Kidney (tissue), 14 donors: ENCODE results near the gene PHLDB3. TPM values are rescaled to one million over a fixed set of nuclear protein-coding genes. Genes with fewer than 3 reads are reported as not detected.

ENCODE experiments used
- DNase-seq, 5 donors: peaks; one replicate each; pipeline ENCODE4 v3.0.0-alpha.2; 2013 to 2020
- FAIRE-seq: peaks from 2 replicates; lab custom pipeline; 2012; peaks lifted over from hg19 to GRCh38; lab: Jason Lieb, UNC
- H3K27ac ChIP-seq, 2 donors: one replicate each; pipeline ENCODE4 v1.7.0; 2013; ENCODE audit warnings: low read depth in 2 of 2, low read length in 2 of 2, inconsistent platforms in 1 of 2
- H3K27me3 ChIP-seq: one replicate; pipeline ENCODE4 v1.7.1; 2013; ENCODE audit warnings: low read length, inconsistent platforms; ENCODE audit not compliant: control insufficient read depth, insufficient read depth
- H3K36me3 ChIP-seq, 3 donors: one replicate each; pipeline versions ENCODE4 v1.7.0 to v1.7.1; 2013; ENCODE audit warnings: low read length in 3 of 3, control low read depth in 1 of 3, inconsistent platforms in 1 of 3; ENCODE audit not compliant: insufficient read depth in 3 of 3, control insufficient read depth in 2 of 3
- H3K4me1 ChIP-seq, 3 donors: one replicate each; pipeline versions ENCODE4 v1.7.0 to v1.7.1; 2013; ENCODE audit warnings: low read length in 3 of 3, inconsistent platforms in 1 of 3, low read depth in 1 of 3; ENCODE audit not compliant: control insufficient read depth in 2 of 3, insufficient read depth in 2 of 3
- H3K4me3 ChIP-seq, 3 donors: one replicate each; pipeline versions ENCODE4 v1.7.0 to v1.8.1; 2013; ENCODE audit warnings: low read length in 3 of 3, control low read depth in 1 of 3, inconsistent platforms in 1 of 3
- H3K9ac ChIP-seq, 3 donors: one replicate each; pipeline versions ENCODE4 v1.7.0 to v1.7.1; 2013; ENCODE audit warnings: low read length in 3 of 3, control low read depth in 1 of 3, inconsistent platforms in 1 of 3
- H3K9me3 ChIP-seq, 3 donors: one replicate each; pipeline versions ENCODE4 v1.7.0 to v1.7.1; 2013; ENCODE audit warnings: low read length in 3 of 3, control low read depth in 1 of 3, inconsistent platforms in 1 of 3; ENCODE audit not compliant: control insufficient read depth in 2 of 3, insufficient read depth in 1 of 3
- intact Hi-C: fragments of 100-400 bp; cut with DNase I; formaldehyde crosslinking; loops from one replicate; pipeline ENCODE4 v1.11.1; 2022
- polyA plus RNA-seq: library from polyadenylated mRNA; stranded (reverse); fragments of 350-450 nt; fragmentation: Illumina TruSeq; extraction: RNeasy Lipid Tissue Mini Kit (QIAGEN cat#74804); gene quantifications from one replicate; pipeline ENCODE4 v1.2.3, GENCODE V29; 2014; ENCODE audit warnings: low read depth, low replicate concordance; ENCODE audit not compliant: insufficient read depth
- total RNA-seq: library from RNA; stranded (reverse); fragmentation: NEBNext Ultra II Directional; extraction: Animal tissue kit (Norgen Biotek cat#: 25700); gene quantifications from one replicate; pipeline ENCODE4 v1.2.1, GENCODE V29; 2021
- TF ChIP-seq, protein P1 (sequence below): IDR thresholded peaks from 3 replicates; pipeline ENCODE4 v1.5.1; 2012; ENCODE audit warnings: mild to moderate bottlenecking, moderate library complexity, borderline replicate concordance; ENCODE audit not compliant: insufficient read depth; ENCODE audit errors: extremely low read depth
- donor health status: control.
- donor health status: control.
- donor health status: control.
- donor health status: control.
- donor health status: control.
- donor health status: DM: yes; HTN: yes; CAD: no.
- donor health status: Normal renal cell carcinoma (clear cell type).

Gene PHLDB3
- total and polyA plus RNA-seq, 2 donors from 2014 or later, result 8.2 to 10.8 TPM

- Histone ChIP-seq H3K4me3 (no peak overlapping the region), H3K27ac (no peak overlapping the region), H3K9me3 (no peaks in the 10 kb centered on the region), H3K36me3 (peaks cover 2 to 12% (median 5%) of the 10 kb centered on the region in 3 donors), H3K9ac (no peak overlapping the region), H3K27me3 (peaks cover 3% of the 10 kb centered on the region), H3K4me1 (peaks cover 0 to 13% (median 3%) of the 10 kb centered on the region in 3 donors)
- TF ChIP-seq, protein P1, sequence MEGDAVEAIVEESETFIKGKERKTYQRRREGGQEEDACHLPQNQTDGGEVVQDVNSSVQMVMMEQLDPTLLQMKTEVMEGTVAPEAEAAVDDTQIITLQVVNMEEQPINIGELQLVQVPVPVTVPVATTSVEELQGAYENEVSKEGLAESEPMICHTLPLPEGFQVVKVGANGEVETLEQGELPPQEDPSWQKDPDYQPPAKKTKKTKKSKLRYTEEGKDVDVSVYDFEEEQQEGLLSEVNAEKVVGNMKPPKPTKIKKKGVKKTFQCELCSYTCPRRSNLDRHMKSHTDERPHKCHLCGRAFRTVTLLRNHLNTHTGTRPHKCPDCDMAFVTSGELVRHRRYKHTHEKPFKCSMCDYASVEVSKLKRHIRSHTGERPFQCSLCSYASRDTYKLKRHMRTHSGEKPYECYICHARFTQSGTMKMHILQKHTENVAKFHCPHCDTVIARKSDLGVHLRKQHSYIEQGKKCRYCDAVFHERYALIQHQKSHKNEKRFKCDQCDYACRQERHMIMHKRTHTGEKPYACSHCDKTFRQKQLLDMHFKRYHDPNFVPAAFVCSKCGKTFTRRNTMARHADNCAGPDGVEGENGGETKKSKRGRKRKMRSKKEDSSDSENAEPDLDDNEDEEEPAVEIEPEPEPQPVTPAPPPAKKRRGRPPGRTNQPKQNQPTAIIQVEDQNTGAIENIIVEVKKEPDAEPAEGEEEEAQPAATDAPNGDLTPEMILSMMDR, result no peak
- DNase-seq (no peak), FAIRE-seq (no peak)
- intact Hi-C loops, result no loop called here
Observed at GRCh38 chr19:43505941-43506340, 1.4 kb upstream of the PHLDB3 start.

GRCh38 chr19:43505186-43505456, 575 bp upstream of the PHLDB3 start:
- no peak overlapping the region for H3K27ac ChIP-seq
- no peak overlapping the region for H3K9ac ChIP-seq
- intact Hi-C loops, result no loop called here

GRCh38 chr19:43503501-43504425, 783 bp downstream of the PHLDB3 start:
- TF ChIP-seq, protein P1, result no peak
- Histone ChIP-seq H3K36me3 (peaks cover 2 to 6% (median 2%) of the 10 kb centered on the region in 3 donors), H3K4me1 (peaks cover 0 to 16% (median 3%) of the 10 kb centered on the region in 3 donors), H3K4me3 (peak overlapping the region; percentile 68 to 92 (median 87)), H3K9ac (peak overlapping the region; percentile 47 to 96 (median 94)), H3K27me3 (peaks cover 3% of the 10 kb centered on the region), H3K27ac (peak overlapping the region; percentile 72 to 90), H3K9me3 (no peaks in the 10 kb centered on the region)
- FAIRE-seq, result no peak
- DNase-seq, result peak; percentile 97 to 99 (median 98)
- intact Hi-C loops, result no loop called here

More at GRCh38 chr19:43505186-43505456, 575 bp upstream of the PHLDB3 start:
- TF ChIP-seq, protein P1, result no peak
- peaks cover 0 to 13% (median 3%) of the 10 kb centered on the region in 3 donors for H3K4me1 ChIP-seq
- H3K4me3 ChIP-seq, result peak overlapping the region in 1 of 3 donors; percentile 92
- H3K27me3 ChIP-seq, result peaks cover 3% of the 10 kb centered on the region
- peaks cover 2 to 12% (median 5%) of the 10 kb centered on the region in 3 donors for H3K36me3 ChIP-seq
- no peak for DNase-seq
- no peak for FAIRE-seq
- no peaks in the 10 kb centered on the region for H3K9me3 ChIP-seq
